SK-N-SH (cell line): ENCODE results near the gene STON2. TPM values are rescaled to one million over a fixed set of nuclear protein-coding genes. Genes with fewer than 3 reads are reported as not detected.

Experiments used
- CTCF ChIA-PET: fragments of 300-600, 350-600 bp; formaldehyde crosslinking; extraction: SDS; loops from one replicate; lab custom pipeline; 2021; lab: Yijun Ruan, JAX
- POLR2A ChIA-PET: fragments of 350-600 bp; sonication (Branson Sonifier 250); formaldehyde crosslinking; extraction: SDS; loops from one replicate; lab custom pipeline; 2020; ENCODE audit warnings: antibody characterized with exemption, inconsistent platforms; lab: Yijun Ruan, JAX
- DNase-seq: peaks from one replicate; pipeline ENCODE4 v3.0.0; 2012
- H2AFZ ChIP-seq: fragments of 200-600 bp; sonication (generic); 2 replicates; pipeline ENCODE4 v1.8.1; 2016; ENCODE audit warnings: antibody characterized with exemption, mild to moderate bottlenecking, low read depth
- H3F3A ChIP-seq: fragments of 200-600 bp; sonication (generic); replicated peaks from 2 replicates; pipeline ENCODE3; 2016; ENCODE audit warnings: antibody characterized with exemption, mild to moderate bottlenecking; ENCODE audit not compliant: insufficient read depth
- H3K27ac ChIP-seq, 2 experiments: fragments of 200-500 bp in 1 of 2; fragments of 200-600 bp in 1 of 2; sonication (Bioruptor generic) in 1 of 2; sonication (generic), shearing (Covaris generic) in 1 of 2; 2 replicates each; pipeline versions ENCODE4 v1.5.1 to v1.6.1; 2014 to 2016; ENCODE audit warnings: low read depth in 2 of 2, inconsistent platforms in 1 of 2, low read length in 1 of 2, mild to moderate bottlenecking in 1 of 2, mixed read lengths in 1 of 2
- H3K27me3 ChIP-seq: fragments of 200-600 bp; sonication (generic), shearing (Covaris generic); 2 replicates; pipeline ENCODE4 v1.6.1; 2016; ENCODE audit warnings: mixed run types; ENCODE audit not compliant: insufficient read depth
- H3K36me3 ChIP-seq, 2 experiments: fragments of 200-500 bp in 1 of 2; fragments of 200-600 bp in 1 of 2; sonication (Bioruptor generic) in 1 of 2; sonication (generic) in 1 of 2; replicated peaks in 1 of 2; 2 replicates each; pipeline versions ENCODE3 to v1.5.1; 2014 to 2016; ENCODE audit warnings: low read length in 1 of 2, mild to moderate bottlenecking in 1 of 2; ENCODE audit not compliant: insufficient read depth in 2 of 2, control insufficient read depth in 1 of 2
- H3K4me1 ChIP-seq, 2 experiments: fragments of 200-500 bp in 1 of 2; fragments of 200-600 bp in 1 of 2; sonication (Bioruptor generic) in 1 of 2; sonication (generic), shearing (Covaris generic) in 1 of 2; 2 replicates each; pipeline versions ENCODE4 v1.5.1 to v1.6.1; 2014 to 2016; ENCODE audit warnings: low read depth in 1 of 2, low read length in 1 of 2, mixed run types in 1 of 2; ENCODE audit not compliant: insufficient read depth in 2 of 2, control insufficient read depth in 1 of 2
- H3K4me2 ChIP-seq: fragments of 200-600 bp; sonication (generic), shearing (Covaris generic); 2 replicates; pipeline ENCODE4 v1.6.1; 2017; ENCODE audit warnings: mixed run types
- H3K4me3 ChIP-seq, 2 experiments: fragments of 200-500 bp in 1 of 2; fragments of 200-600 bp in 1 of 2; sonication (Bioruptor generic) in 1 of 2; sonication (generic), shearing (Covaris generic) in 1 of 2; 2 replicates each; pipeline versions ENCODE4 v1.5.1 to v1.8.1; 2014 to 2016; ENCODE audit warnings: low read depth in 2 of 2, inconsistent platforms in 1 of 2, low read length in 1 of 2, mild to moderate bottlenecking in 1 of 2, mixed read lengths in 1 of 2, moderate library complexity in 1 of 2
- H3K79me2 ChIP-seq: fragments of 200-600 bp; sonication (generic); 2 replicates; pipeline ENCODE4 v1.8.1; 2017; ENCODE audit warnings: mild to moderate bottlenecking; ENCODE audit not compliant: insufficient read depth
- H3K9ac ChIP-seq: fragments of 200-600 bp; sonication (generic); 2 replicates; pipeline ENCODE4 v1.6.1; 2017; ENCODE audit warnings: mixed run types
- H3K9me2 ChIP-seq: fragments of 200-600 bp; sonication (generic); 2 replicates; pipeline ENCODE4 v1.6.1; 2017; ENCODE audit warnings: mixed run types
- H3K9me3 ChIP-seq: fragments of 200-600 bp; sonication (generic); 2 replicates; pipeline ENCODE4 v1.6.1; 2017; ENCODE audit warnings: mixed run types, mild to moderate bottlenecking, moderate library complexity
- H4K20me1 ChIP-seq: fragments of 200-600 bp; sonication (generic); 2 replicates; pipeline ENCODE4 v1.6.1; 2017; ENCODE audit warnings: mild to moderate bottlenecking, mixed run types; ENCODE audit not compliant: insufficient read depth
- CHD2 ChIP-seq: fragments of 150-350 bp; IDR thresholded peaks from 2 replicates; pipeline ENCODE4 v1.6.1; 2018; ENCODE audit warnings: low read length; ENCODE audit not compliant: partially characterized antibody
- ELF1 ChIP-seq: IDR thresholded peaks from 2 replicates; pipeline ENCODE4 v1.4.0; 2012
- MEF2A ChIP-seq: IDR thresholded peaks from 2 replicates; pipeline ENCODE4 v1.4.0; 2012; ENCODE audit warnings: low read depth, borderline replicate concordance
- NRF1 ChIP-seq: IDR thresholded peaks from 2 replicates; pipeline ENCODE4 v1.6.1; 2012; ENCODE audit warnings: low read depth, mild to moderate bottlenecking, low read length
- PBX3 ChIP-seq: IDR thresholded peaks from 2 replicates; pipeline ENCODE4; 2012
- RAD21 ChIP-seq: IDR thresholded peaks from 2 replicates; pipeline ENCODE4 v1.6.1; 2012; ENCODE audit warnings: mild to moderate bottlenecking, low read length
- TAF1 ChIP-seq: IDR thresholded peaks from 2 replicates; pipeline ENCODE4 v1.6.1; 2012; ENCODE audit warnings: low read depth, mild to moderate bottlenecking, low read length, moderate library complexity, borderline replicate concordance
- WGBS: methylation state at CpG from one replicate; pipeline ENCODE4 v1.1.6; 2017; ENCODE audit warnings: low lambda C conversion rate; 5-methylcytosine and 5-hydroxymethylcytosine counted together
- polyA plus RNA-seq, 3 experiments: library from polyadenylated mRNA; depleted of rRNA; stranded (reverse); fragments of >200 nt; gene quantifications; 2 replicates each; pipeline ENCODE4 v1.2.3, GENCODE V29; 2012
- TF ChIP-seq, protein P1 (sequence below): fragments of 150-350 bp; IDR thresholded peaks from 2 replicates; pipeline ENCODE4 v1.6.1; 2017; ENCODE audit warnings: antibody characterized with exemption, low read length, low read depth, borderline replicate concordance
- TF ChIP-seq, protein P2 (sequence below): IDR thresholded peaks from 2 replicates; pipeline ENCODE4 v1.4.0; 2012; ENCODE audit warnings: low read depth
- TF ChIP-seq, protein P3 (sequence below): fragments of 150-350 bp; IDR thresholded peaks from 2 replicates; pipeline ENCODE4 v1.6.1; 2016; ENCODE audit warnings: mild to moderate bottlenecking, low read depth, low read length
- TF ChIP-seq, protein P4 (sequence below): IDR thresholded peaks from 2 replicates; pipeline ENCODE4 v1.4.0; 2012; ENCODE audit warnings: low read depth, borderline replicate concordance

Gene STON2
- polyA plus RNA-seq, 1 of the 3 experiments (the other 2 are of a cell fraction), result not detected

DNA sequence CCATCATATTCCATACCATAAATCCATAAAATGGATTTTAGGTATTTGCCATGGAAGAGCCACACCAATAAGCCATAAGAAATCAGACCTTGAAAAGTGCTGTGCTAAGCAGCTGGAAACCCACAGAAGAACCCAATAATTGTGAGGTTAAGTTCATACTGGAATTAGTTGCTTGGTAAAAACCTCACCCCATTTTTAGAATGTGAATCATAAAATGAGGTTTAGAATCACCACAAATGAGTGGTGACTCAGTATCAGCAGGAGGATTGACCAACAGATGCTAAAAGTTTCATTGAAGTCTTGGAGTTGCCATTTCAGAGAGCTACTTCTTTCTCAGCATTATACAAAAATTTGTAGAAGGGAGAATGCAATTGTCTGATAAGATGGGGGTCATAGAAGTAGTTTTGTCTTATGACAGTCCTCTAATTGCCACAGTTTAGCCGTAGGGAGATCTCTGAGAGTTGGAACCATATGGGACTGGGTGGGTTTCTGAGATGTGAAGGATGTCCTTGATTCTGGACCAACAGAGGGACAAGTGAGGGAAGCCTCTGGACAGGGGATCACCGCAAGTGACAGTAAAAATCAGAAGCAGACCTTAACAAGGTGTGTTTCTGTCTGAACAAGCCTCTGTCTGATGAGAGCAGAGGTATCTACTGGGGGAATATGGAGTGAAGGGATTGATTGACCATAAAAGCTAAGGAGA is 1.4 kb upstream of the STON2 start (continued):
- TF ChIP-seq, protein P1, sequence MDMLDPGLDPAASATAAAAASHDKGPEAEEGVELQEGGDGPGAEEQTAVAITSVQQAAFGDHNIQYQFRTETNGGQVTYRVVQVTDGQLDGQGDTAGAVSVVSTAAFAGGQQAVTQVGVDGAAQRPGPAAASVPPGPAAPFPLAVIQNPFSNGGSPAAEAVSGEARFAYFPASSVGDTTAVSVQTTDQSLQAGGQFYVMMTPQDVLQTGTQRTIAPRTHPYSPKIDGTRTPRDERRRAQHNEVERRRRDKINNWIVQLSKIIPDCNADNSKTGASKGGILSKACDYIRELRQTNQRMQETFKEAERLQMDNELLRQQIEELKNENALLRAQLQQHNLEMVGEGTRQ, result no peak
- no peak for TF ChIP-seq TAF1
- no peak for TF ChIP-seq CHD2
- TF ChIP-seq, protein P2, sequence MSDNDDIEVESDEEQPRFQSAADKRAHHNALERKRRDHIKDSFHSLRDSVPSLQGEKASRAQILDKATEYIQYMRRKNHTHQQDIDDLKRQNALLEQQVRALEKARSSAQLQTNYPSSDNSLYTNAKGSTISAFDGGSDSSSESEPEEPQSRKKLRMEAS, result no peak
- no peak for TF ChIP-seq MEF2A

GRCh38 chr14:81400852-81401251 is 728 bp upstream of the STON2 start:
- Histone ChIP-seq H4K20me1 (no peaks in the 10 kb centered on the region), H3K27ac (no peak overlapping the region), H3K4me3 (no peak overlapping the region), H3K27me3 (no peaks in the 10 kb centered on the region), H3K4me2 (no peak overlapping the region), H3F3A (no peaks in the 10 kb centered on the region), H2AFZ (no peak overlapping the region), H3K9me3 (no peaks in the 10 kb centered on the region), H3K79me2 (no peaks in the 10 kb centered on the region), H3K9ac (no peak overlapping the region), H3K9me2 (no peaks in the 10 kb centered on the region), H3K36me3 (no peaks in the 10 kb centered on the region), H3K4me1 (peaks cover 0 to 5% of the 10 kb centered on the region in 2 experiments; a peak in 1 of 4 replicates)
- TF ChIP-seq RAD21 (no peak), PBX3 (no peak), ELF1 (no peak), NRF1 (no peak), MEF2A (no peak)
- TF ChIP-seq, protein P3, sequence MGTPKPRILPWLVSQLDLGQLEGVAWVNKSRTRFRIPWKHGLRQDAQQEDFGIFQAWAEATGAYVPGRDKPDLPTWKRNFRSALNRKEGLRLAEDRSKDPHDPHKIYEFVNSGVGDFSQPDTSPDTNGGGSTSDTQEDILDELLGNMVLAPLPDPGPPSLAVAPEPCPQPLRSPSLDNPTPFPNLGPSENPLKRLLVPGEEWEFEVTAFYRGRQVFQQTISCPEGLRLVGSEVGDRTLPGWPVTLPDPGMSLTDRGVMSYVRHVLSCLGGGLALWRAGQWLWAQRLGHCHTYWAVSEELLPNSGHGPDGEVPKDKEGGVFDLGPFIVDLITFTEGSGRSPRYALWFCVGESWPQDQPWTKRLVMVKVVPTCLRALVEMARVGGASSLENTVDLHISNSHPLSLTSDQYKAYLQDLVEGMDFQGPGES, result no peak
- TF ChIP-seq, protein P4, sequence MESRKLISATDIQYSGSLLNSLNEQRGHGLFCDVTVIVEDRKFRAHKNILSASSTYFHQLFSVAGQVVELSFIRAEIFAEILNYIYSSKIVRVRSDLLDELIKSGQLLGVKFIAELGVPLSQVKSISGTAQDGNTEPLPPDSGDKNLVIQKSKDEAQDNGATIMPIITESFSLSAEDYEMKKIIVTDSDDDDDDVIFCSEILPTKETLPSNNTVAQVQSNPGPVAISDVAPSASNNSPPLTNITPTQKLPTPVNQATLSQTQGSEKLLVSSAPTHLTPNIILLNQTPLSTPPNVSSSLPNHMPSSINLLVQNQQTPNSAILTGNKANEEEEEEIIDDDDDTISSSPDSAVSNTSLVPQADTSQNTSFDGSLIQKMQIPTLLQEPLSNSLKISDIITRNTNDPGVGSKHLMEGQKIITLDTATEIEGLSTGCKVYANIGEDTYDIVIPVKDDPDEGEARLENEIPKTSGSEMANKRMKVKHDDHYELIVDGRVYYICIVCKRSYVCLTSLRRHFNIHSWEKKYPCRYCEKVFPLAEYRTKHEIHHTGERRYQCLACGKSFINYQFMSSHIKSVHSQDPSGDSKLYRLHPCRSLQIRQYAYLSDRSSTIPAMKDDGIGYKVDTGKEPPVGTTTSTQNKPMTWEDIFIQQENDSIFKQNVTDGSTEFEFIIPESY, result no peak
- CTCF ChIA-PET, result interaction anchor here (2.0 kb wide), 1 partner anchor 131 kb away, joined by 6 read pairs; no protein-coding TSS in a partner anchor
- DNase-seq, result no peak
- POLR2A ChIA-PET, result no interaction called here
- 33% methylated on average over 8 of the region's 8 CpGs for WGBS
